GM19025 (cell line): ENCODE results near the gene SUGCT.
"Not testable (repeated sequence)": the region's sequence is repeated elsewhere in the genome, so short reads cannot be mapped to it uniquely, and the experiment has no call there.

Experiments used
- ATAC-seq: cut with Tn5 transposase; IDR thresholded peaks from one replicate; pipeline ENCODE4 v1.9.1; 2021; ENCODE audit warnings: mild to moderate bottlenecking, low read depth, moderate library complexity; ENCODE audit not compliant: unreplicated experiment

The SUGCT gene

GRCh38 chr7:40137563-40137962 is 2.8 kb downstream of the SUGCT start:
- no peak for ATAC-seq

- no peak for ATAC-seq
Observed at GRCh38 chr7:40138973-40139372, 4.2 kb downstream of the SUGCT start.

DNA sequence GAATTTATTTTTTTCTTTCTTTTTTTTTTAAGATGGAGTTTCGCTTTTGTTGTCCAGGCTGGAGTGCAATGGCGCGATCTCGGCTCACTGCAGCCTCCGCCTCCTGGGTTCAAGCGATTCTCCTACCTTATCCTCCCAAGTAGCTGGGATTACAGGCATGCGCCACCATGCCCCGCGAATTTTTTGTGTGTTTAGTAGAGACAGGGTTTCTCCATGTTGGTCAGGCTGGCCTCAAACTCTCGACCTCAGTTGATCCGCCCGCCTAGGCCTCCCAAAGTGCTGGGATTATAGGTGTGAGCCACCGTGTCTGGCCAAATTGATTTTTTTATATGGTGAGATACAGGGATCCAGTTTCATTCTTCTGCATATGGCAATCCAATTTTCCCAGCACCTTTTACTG is 5.1 kb downstream of the SUGCT start:
- ATAC-seq: not testable (repeated sequence)

- ATAC-seq: not testable (repeated sequence)
Observed at GRCh38 chr7:40141916-40142315, 7.1 kb downstream of the SUGCT start.

DNA sequence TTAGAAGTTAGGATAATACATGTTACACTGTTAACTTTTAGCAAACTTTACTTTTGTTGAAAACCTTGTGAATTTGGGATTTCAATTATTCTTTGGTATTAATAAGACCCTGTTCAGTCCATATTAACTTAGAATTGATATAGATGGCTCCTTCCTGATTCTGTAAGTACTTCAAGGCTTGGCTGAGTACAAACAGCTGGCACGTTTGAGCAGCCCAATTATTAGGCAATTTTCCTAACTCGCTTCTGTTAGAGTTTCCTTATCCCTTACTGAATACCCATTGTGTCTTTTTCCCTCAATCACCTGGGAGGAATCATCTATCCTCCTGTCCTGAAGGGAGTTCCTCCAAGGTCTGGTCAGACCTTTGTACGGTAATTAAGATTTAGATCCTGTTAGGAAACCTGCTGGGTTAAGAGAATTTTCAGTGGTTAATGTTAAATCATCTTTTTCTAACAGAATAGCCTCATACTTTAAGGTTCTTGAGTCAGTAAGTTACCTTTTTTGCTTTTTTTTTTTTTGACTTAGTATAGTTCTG is 10.9 kb downstream of the SUGCT start:
- not testable (repeated sequence) for ATAC-seq

GRCh38 chr7:40147371-40148246 is 12.8 kb downstream of the SUGCT start:
- ATAC-seq: no peak

DNA sequence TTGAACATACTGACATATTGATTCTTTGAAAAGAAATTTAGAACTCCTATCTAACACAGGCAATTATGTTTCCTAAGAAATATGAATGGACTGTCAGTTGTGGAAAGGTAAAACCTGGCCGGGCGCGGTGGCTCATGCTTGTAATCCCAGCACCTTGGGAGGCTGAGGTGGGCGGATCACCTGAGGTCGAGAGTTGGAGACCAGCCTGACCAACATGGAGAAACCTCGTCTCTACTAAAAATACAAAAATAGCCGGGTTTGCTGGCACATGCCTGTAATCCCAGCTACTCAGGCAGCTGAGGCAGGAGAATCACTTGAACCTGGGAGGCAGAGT is 13.4 kb downstream of the SUGCT start:
- not testable (repeated sequence) for ATAC-seq

- no peak for ATAC-seq
Observed at GRCh38 chr7:40148671-40149070, 13.9 kb downstream of the SUGCT start.

- no peak for ATAC-seq
Observed at GRCh38 chr7:40151504-40151903, 16.7 kb downstream of the SUGCT start.

DNA sequence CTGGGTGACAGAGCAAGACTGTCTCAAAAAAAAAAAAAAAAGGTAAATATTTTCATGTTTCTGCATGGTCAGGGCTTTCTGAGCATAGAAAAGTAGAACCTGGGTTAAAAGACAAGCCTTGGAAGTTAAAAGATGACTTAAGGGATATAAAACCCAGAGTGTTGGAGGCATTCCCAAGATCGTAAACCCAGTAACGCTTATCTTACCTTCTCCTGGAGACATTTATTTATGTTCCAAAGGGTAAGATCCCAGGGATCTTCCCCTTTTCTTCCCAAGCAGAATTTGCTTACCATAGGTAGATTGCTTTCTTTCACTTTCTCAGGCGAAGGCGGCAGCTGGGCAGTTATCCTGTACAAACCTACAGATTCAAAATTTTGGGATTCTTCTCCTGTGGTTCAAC is 22.2 kb downstream of the SUGCT start:
- ATAC-seq: no peak

DNA sequence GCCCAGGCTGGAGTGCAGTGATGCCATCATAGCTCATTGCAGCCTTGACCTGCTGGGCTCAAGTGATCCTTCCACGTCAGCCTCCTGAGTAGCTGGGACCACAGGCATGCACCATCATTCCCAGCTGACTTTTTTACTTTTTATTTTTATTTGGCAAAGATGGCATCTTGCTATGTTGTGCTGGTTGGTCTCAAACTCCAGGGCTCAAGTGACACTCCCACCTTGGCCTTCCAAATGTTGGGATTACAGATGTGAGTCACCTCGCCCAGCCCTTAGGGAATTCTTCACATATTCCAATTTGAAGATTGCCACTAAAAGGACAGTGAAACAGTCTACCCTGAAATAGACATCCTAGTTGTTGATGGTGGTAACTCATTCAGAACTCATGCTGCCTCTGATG is 27.7 kb downstream of the SUGCT start:
- no peak for ATAC-seq

DNA sequence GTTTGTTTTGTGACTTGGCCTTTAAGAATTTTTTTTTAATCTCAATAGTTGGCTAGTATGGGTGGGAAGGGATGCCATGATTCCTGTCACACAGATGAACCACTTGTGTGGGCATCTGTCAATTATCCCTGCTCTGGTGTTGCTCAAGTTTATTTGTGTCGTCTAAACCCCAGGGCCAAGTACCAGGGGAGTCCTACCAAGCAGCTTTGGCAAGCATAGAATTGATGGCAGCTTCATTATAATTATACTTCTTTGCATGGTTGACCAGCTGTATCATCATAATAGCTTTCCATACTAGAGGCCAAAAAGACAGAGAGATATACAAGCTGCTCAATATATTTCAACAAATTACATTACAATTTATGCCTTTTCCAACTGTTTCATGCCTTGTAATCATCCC is 30.4 kb downstream of the SUGCT start:
- no peak for ATAC-seq

DNA sequence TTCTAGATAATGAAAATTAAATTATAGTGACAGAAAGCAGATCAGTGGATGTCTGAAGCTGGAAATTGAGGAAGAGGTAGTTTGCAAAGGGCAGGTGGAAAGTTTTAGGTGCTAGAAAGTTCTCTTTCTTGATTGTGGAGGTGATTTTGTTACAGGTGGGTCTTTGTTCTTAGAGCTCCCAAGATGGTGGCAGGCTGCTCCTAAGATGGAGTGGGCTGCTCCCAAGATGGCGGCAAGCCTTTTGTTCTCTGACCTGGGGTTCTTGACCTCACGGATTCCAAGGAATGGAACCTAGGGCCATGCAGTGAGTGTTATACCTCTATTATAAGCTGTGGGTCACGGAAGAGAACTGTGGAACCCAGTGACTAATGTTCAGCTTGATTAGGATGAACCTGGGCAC is 32.5 kb downstream of the SUGCT start:
- ATAC-seq: no peak

GRCh38 chr7:40168266-40168665 is 33.5 kb downstream of the SUGCT start:
- ATAC-seq: not testable (repeated sequence)

- not testable (repeated sequence) for ATAC-seq
Observed at GRCh38 chr7:40173121-40173520, 38.3 kb downstream of the SUGCT start.

GRCh38 chr7:40175256-40175655 is 40.5 kb downstream of the SUGCT start:
- not testable (repeated sequence) for ATAC-seq

- ATAC-seq: no peak
Observed at GRCh38 chr7:40175725-40176510, 41.1 kb downstream of the SUGCT start.

DNA sequence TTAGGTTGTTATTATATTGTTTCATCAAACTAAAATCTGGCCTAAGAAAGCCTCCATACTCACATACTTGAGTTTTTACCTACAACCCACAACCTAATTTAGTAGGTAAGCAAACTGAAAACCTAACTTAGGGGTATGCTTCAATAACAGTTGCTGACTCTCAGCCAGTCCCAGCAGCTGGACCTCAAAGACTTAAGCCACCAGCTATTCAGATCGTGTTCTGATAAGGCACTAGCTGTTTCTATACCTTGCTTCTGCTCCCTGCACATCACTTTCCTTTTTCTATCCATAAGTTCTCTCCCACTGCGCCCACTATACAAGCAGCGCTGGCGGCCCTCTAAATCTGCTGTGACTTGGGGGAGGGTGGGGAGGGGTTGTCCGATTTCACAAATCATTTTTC is 42.3 kb downstream of the SUGCT start:
- no peak for ATAC-seq

DNA sequence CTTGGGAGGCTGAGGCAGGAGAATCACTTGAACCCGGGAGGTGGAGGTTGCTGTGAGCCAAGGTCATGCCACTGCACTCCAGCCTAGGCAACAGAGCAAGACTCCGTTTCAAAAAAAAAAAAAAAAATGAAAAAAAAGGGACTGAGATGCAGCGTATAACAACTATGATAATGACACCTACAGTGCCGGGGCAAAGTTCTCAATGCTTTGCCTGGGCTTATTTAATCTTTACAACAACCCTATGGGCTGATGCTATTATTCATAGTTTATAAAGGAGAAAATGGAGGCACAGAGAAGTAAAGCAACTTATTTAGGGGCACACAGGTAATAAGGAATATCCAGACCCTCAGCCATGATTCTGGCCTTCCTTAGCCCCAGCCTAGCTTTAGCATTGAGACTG is 47.6 kb downstream of the SUGCT start:
- no peak for ATAC-seq

- ATAC-seq: no peak
Observed at GRCh38 chr7:40186586-40186985, 51.8 kb downstream of the SUGCT start.

DNA sequence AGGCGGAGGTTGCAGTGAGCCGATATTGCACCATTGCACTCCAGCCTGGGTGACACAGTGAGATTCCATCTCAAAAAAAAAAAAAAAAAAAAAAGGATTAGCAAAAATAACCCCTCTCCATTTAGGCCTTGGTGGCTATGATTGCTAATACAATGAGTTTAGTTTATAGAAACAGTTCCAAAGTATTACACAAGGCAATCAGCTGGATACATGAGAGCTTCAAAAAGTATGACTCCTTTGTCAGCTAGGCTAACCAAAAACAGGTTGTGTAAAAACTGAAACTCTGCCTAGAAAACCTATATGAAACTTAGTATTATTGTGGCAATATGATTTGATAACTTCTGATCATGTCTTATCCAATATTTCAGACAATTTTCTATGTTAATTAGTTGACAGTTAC is 57.2 kb downstream of the SUGCT start:
- no peak for ATAC-seq

- no peak for ATAC-seq
Observed at GRCh38 chr7:40194745-40195144, 59.9 kb downstream of the SUGCT start.
